Activated naive CD4-positive, alpha-beta T cell treated with anti-CD3 and anti-CD28 coated beads, Interleukin-2, amount 50 U/mL, for 24 hours (primary cell): Measurements from ENCODE around the gene ORC1.
A peak's percentile ranks its signal among the peaks of the same experiment; 100 is the strongest.
"Not testable (repeated sequence)": the region's sequence is repeated elsewhere in the genome, so short reads cannot be mapped to it uniquely, and the experiment has no call there.

Experiments used
- H3K27ac Mint-ChIP-seq: one replicate; pipeline ENCODE4 v1.8.0; 2021; ENCODE audit warnings: mild to moderate bottlenecking, mixed read lengths
- H3K27me3 Mint-ChIP-seq: one replicate; pipeline ENCODE4 v1.8.0; 2021; ENCODE audit warnings: mixed read lengths
- H3K36me3 Mint-ChIP-seq: one replicate; pipeline ENCODE4 v1.8.0; 2021; ENCODE audit warnings: mixed read lengths
- H3K4me1 Mint-ChIP-seq: one replicate; pipeline ENCODE4 v1.8.0; 2021; ENCODE audit warnings: mixed read lengths
- H3K4me3 Mint-ChIP-seq: one replicate; pipeline ENCODE4 v1.8.0; 2021; ENCODE audit warnings: mild to moderate bottlenecking, mixed read lengths
- H3K9me3 Mint-ChIP-seq: one replicate; pipeline ENCODE4 v1.8.0; 2021; ENCODE audit warnings: mixed read lengths

ORC1 gene

DNA sequence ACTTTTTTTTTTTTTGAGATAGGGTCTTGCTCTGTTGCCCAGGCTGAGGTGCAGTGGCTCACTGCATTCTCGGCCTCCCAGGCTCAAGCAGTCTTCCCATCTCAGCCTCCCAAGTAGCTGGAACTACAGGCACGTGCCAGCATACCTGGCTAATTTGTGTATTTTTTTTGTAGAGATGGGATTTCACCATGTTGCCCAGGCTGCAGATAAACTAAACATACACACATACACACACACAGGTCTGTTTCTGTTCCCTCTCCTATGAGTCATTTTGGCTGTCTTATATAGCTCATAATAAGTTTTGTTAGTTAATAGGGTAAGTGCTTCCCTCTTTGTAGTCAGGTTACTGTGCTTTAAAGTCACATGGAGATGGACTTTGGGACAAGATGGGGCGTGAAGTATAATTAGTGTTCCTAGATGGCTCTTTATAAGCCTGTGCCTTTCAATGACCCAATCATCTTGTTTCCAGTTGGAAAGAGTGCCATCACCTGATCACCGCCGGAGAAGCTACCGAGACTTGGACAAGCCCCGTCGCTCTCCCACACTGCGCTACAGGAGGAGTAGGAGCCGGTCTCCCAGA lies 9.3 kb upstream of the ORC1 start:
- Mint-ChIP-seq H3K4me3 (no peak overlapping the region), H3K4me1 (peaks cover 28% of the 10 kb centered on the region), H3K36me3 (peaks cover 38% of the 10 kb centered on the region), H3K27ac (peak overlapping the region; percentile 30), H3K27me3 (no peaks in the 10 kb centered on the region), H3K9me3 (no peaks in the 10 kb centered on the region)

DNA sequence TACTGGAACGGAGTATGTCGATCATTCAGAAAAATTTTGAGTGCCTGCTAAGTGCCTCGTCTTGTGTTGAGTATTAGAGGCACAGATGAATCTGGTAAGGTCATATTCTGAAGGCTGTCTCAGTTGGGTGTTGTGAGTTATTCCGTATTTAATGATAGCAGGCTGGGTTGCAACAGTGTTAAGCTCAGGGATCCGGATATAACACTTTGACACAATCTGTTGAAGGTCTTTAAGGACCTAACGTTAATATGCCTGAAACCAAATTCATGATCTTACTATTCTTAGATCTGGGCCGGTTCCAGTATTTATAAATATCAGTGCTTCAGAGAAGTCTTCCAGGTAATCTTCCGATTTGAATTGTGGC lies 734 bp upstream of the ORC1 start:
- peak overlapping the region; percentile 100 for H3K4me3 Mint-ChIP-seq
- peaks cover 39% of the 10 kb centered on the region for H3K4me1 Mint-ChIP-seq
- peak overlapping the region; percentile 99 for H3K27ac Mint-ChIP-seq
- no peaks in the 10 kb centered on the region for H3K9me3 Mint-ChIP-seq
- no peaks in the 10 kb centered on the region for H3K27me3 Mint-ChIP-seq
- peaks cover 21% of the 10 kb centered on the region for H3K36me3 Mint-ChIP-seq

GRCh38 chr1:52403566-52404115 lies 582 bp downstream of the ORC1 start:
- Mint-ChIP-seq H3K27me3 (no peaks in the 10 kb centered on the region), H3K4me1 (peaks cover 34% of the 10 kb centered on the region), H3K4me3 (peak overlapping the region; percentile 100), H3K9me3 (no peaks in the 10 kb centered on the region), H3K36me3 (peaks cover 14% of the 10 kb centered on the region), H3K27ac (peak overlapping the region; percentile 99)

DNA sequence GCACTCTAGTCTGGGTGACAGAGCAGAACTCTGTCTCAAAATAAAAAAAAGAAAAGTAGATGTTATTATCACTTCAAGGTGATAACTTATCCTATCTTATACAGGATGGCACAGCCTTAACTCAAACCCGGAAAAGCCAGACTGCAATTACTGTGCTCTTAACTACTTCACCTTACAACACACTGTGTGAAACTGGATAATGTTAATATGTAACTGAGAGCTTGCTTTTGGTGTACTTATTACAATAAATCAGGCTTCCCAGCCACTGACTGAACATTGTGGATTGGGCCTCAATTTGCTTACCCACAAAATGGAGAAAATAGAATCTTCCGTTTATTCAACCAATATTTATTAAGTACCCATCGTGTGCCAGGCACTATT lies 1.4 kb downstream of the ORC1 start:
- Mint-ChIP-seq H3K36me3 (peaks cover 14% of the 10 kb centered on the region), H3K4me1 (peaks cover 33% of the 10 kb centered on the region), H3K27me3 (no peaks in the 10 kb centered on the region), H3K27ac (no peak overlapping the region), H3K9me3 (no peaks in the 10 kb centered on the region), H3K4me3 (peak overlapping the region; percentile 100)

DNA sequence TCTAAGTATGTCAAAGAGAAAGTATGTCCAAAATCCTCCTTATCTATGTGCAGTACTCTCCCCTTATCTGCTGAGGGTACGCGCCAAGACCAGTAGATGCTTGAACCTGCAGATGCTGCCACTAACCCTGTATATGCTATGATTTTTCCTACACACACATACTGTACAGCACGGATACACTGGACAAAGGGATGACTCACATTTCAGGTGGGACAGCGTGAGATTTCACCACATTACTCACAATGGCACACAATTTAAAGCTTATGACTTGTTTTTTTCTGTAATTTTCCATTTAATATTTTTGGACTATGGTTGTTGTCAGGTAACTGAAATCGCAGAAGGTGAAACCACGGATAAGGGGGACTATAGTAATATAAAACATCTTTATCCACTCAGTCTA lies 4.1 kb downstream of the ORC1 start:
- Mint-ChIP-seq H3K9me3 (no peaks in the 10 kb centered on the region), H3K27me3 (no peaks in the 10 kb centered on the region), H3K27ac (no peak overlapping the region), H3K4me1 (peaks cover 12% of the 10 kb centered on the region), H3K36me3 (peaks cover 5% of the 10 kb centered on the region), H3K4me3 (no peak overlapping the region)

DNA sequence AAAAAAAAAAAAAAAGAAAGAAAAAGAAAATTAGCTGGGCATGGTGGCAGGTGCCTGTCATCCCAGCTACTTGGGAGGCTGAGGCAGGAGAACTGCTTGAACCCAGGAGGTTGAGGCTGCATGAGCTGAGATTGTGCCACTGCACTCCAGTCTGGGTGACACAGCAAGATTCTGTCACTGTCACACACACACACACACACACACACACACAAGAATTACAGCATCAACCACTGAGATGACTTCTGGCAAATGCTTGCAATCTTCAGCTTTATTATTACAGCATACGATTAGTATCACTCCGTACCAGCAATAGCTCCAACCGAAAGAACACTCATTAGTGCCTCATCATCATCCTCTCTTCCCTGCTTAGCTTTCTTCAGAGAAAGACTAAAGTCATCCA lies 4.6 kb downstream of the ORC1 start:
- Mint-ChIP-seq H3K9me3 (no peaks in the 10 kb centered on the region), H3K4me3 (no peak overlapping the region), H3K27me3 (no peaks in the 10 kb centered on the region), H3K4me1 (peaks cover 12% of the 10 kb centered on the region), H3K27ac (no peak overlapping the region), H3K36me3 (peaks cover 5% of the 10 kb centered on the region)

- Mint-ChIP-seq H3K27ac (no peak overlapping the region), H3K4me3 (no peak overlapping the region), H3K4me1 (no peaks in the 10 kb centered on the region), H3K27me3 (no peaks in the 10 kb centered on the region), H3K36me3 (no peaks in the 10 kb centered on the region), H3K9me3 (no peaks in the 10 kb centered on the region)
Observed at GRCh38 chr1:52393174-52393573, 11.0 kb downstream of the ORC1 start.

GRCh38 chr1:52386458-52386857 lies 17.8 kb downstream of the ORC1 start:
- H3K36me3 Mint-ChIP-seq = peaks cover 7% of the 10 kb centered on the region
- no peaks in the 10 kb centered on the region for H3K4me1 Mint-ChIP-seq
- H3K27ac Mint-ChIP-seq = no peak overlapping the region
- H3K9me3 Mint-ChIP-seq = no peaks in the 10 kb centered on the region
- H3K4me3 Mint-ChIP-seq = no peak overlapping the region
- H3K27me3 Mint-ChIP-seq = no peaks in the 10 kb centered on the region

- Mint-ChIP-seq H3K27ac (no peak overlapping the region), H3K9me3 (no peaks in the 10 kb centered on the region), H3K4me3 (no peak overlapping the region), H3K36me3 (peaks cover 7% of the 10 kb centered on the region), H3K27me3 (no peaks in the 10 kb centered on the region), H3K4me1 (no peaks in the 10 kb centered on the region)
Observed at GRCh38 chr1:52385376-52385775, 18.8 kb downstream of the ORC1 start.

GRCh38 chr1:52369851-52370250 lies 34.4 kb downstream of the ORC1 start:
- H3K27ac Mint-ChIP-seq, H3K9me3 Mint-ChIP-seq, H3K27me3 Mint-ChIP-seq, H3K4me3 Mint-ChIP-seq, H3K36me3 Mint-ChIP-seq: not testable (repeated sequence)
- peaks cover 17% of the 10 kb centered on the region for H3K4me1 Mint-ChIP-seq

- no peaks in the 10 kb centered on the region for H3K27me3 Mint-ChIP-seq
- peak overlapping the region; percentile 68 for H3K4me3 Mint-ChIP-seq
- H3K36me3 Mint-ChIP-seq = no peaks in the 10 kb centered on the region
- H3K4me1 Mint-ChIP-seq = peaks cover 28% of the 10 kb centered on the region
- no peaks in the 10 kb centered on the region for H3K9me3 Mint-ChIP-seq
- H3K27ac Mint-ChIP-seq = peak overlapping the region; percentile 0
Observed at GRCh38 chr1:52368383-52369172, 35.6 kb downstream of the ORC1 start.

DNA sequence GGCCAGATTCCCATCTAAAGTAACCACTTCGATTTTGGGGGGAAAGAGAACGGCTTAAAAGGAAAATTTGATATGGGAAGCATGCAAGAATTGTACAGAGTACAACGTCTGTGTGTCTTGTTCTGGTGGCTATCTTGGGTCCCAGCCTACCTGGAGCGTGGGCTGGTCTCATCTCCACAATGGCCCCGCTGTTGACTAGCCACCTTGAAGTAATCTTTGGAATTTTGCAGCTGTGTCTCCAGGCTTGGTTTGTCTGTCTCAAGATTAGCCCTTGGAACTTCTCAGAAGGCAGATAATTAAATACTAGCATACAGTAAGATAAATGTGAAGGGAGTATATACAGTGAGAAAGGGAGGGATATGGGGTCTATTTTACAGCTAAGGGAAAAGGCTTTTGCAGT lies 37.0 kb downstream of the ORC1 start:
- Mint-ChIP-seq H3K4me1 (peaks cover 34% of the 10 kb centered on the region), H3K36me3 (peaks cover 2% of the 10 kb centered on the region), H3K27ac (peak overlapping the region; percentile 35), H3K27me3 (no peaks in the 10 kb centered on the region), H3K4me3 (peak overlapping the region; percentile 49), H3K9me3 (no peaks in the 10 kb centered on the region)

GRCh38 chr1:52366517-52366827 lies 37.8 kb downstream of the ORC1 start:
- Mint-ChIP-seq H3K27ac (peak overlapping the region; percentile 79), H3K9me3 (no peaks in the 10 kb centered on the region), H3K4me3 (peak overlapping the region; percentile 98), H3K4me1 (peaks cover 38% of the 10 kb centered on the region), H3K36me3 (peaks cover 5% of the 10 kb centered on the region), H3K27me3 (no peaks in the 10 kb centered on the region)

DNA sequence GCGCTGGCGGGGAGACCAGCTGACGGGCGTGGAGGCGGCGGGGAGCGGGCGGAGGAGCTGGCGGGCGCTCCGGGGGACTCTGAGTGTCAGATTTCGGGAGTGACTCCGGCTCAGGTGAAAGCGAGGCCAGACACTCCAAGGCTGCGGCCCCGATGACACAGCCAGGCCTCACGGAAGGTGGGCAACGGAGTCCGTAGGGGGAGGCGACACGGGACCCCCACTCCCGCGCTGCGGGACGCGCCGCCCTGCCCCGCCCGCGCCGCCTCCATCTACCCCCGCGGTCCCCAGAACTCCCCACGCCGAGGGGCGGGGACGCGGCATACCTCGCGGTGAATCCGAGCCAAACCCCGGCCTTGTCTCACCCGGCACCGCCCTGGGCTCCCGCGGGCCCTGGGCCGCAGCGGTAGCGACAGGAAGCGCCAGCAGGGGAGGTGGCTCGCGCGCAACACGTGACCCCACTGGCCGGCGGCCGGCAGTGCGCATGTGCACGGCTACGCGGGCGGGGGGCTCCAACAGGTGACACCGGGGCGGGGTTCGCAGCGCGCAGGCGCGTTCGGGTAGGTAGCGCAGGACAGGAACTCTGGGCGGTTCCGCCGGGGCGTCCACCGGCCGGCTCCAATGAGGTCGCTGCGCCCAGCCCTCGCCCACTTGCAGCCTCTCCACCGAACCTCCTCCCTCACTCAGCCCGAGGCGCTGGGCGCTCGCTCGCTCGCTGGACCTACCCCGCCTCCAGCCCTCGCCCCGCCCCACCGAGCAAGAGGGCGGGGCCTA lies 38.3 kb downstream of the ORC1 start, which contains the start of gene CC2D1B:
Gene CC2D1B (minus strand): TSS at position 460 of the 771 bp plus-strand sequence. CDS start 1,585 bp downstream, outside the sequence.
- Mint-ChIP-seq H3K4me3 (peak within 1 kb of the TSS; percentile 98), H3K27ac (peak within 1 kb of the TSS; percentile 94), H3K36me3 (peaks cover 6% of the 10 kb centered on the region), H3K9me3 (no peaks in the 10 kb centered on the region), H3K27me3 (no peaks in the 10 kb centered on the region), H3K4me1 (peaks cover 38% of the 10 kb centered on the region)

DNA sequence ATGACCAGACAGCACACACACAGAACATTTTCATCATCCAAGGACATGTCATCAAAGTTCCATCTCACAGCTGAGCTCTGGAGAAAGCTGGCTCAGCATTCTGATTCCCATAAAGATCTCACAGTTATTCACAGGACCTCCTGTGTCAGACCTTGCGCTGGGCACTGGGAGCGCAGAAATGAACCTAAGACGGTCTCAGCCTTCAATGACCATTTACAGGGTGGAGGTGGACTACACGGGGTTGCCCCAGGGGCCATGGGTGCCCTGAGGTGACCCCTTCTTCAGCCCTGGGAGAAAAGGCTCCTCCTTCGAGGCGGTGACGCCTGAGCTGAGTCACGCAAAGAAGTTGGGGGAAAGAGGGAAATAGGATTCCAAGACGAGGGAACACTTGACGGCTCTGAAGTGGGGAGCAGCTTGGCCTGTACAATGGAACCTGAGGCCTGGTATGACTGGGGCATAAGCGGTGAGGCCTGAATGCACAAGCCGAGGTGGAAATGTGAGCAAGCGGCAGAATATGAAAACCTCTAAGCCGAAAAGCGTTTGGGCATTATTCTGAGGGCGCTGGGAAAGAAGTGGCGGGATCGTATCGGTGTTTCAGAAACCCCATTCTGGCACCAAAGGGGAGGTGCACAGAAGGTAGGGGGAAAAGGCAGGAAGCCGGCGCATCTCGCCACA lies 39.0 kb downstream of the ORC1 start:
- H3K9me3 Mint-ChIP-seq = no peaks in the 10 kb centered on the region
- H3K36me3 Mint-ChIP-seq = peaks cover 6% of the 10 kb centered on the region
- no peaks in the 10 kb centered on the region for H3K27me3 Mint-ChIP-seq
- H3K4me1 Mint-ChIP-seq = peaks cover 38% of the 10 kb centered on the region
- peak overlapping the region; percentile 98 for H3K4me3 Mint-ChIP-seq
- H3K27ac Mint-ChIP-seq = peak overlapping the region; percentile 94
